ENCODE data around the gene KLRC4. TPM values are rescaled to one million over a fixed set of nuclear protein-coding genes. Genes with fewer than 3 reads are reported as not detected.

Gene KLRC4
- total RNA-seq, 1 experiment from 2014 or later: not detected

DNA sequence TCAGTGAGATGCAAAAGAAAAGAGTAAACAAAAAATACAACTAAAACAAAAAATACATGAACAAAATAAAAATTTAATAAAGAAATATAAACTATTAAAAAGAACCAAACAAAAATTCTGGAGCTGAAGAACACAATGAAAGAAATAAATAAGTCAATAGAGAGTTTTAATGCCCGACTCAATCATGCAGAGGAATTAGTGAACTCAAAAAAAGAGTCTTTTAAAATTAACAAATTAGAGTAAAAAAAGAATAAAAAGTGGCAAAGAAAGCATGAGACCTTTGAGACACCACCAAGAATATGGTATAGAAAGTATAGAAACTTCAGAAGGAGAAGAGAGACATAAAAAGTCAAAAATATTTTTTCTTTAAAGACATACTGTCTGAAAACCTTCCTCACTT, 46.2 kb upstream of the KLRC4 start:
- Histone ChIP-seq H3K27me3 (replicated peaks; ENCODE audit: control insufficient read depth, insufficient read depth, low read length) (no peaks in the 10 kb centered on the region), H3K9me3 (peaks cover 20% of the 10 kb centered on the region), H3K36me3 (ENCODE audit: control insufficient read depth, insufficient read depth, low read length) (no peaks in the 10 kb centered on the region), H3K4me1 (no peaks in the 10 kb centered on the region), H3K4me3 (ENCODE audit: low read depth, low read length) (no peak overlapping the region)
- BruUV-seq (replicated peaks): no TSS peak
- no peak for DNase-seq
- Mint-ChIP-seq H3K27ac (ENCODE audit: unreplicated experiment) (no peak overlapping the region), H3K4me1 (ENCODE audit: low read depth, unreplicated experiment) (no peaks in the 10 kb centered on the region), H3K4me3 (ENCODE audit: unreplicated experiment) (no peak overlapping the region), H3K9me3 (ENCODE audit: unreplicated experiment) (peaks cover 36% of the 10 kb centered on the region), H3K36me3 (ENCODE audit: insufficient read depth, unreplicated experiment) (no peaks in the 10 kb centered on the region), H3K27me3 (ENCODE audit: insufficient read depth, unreplicated experiment) (no peaks in the 10 kb centered on the region)
- POLR2A ChIA-PET: no interaction called here
- intact Hi-C loops (cut with micrococcal nuclease; ENCODE audit: unreplicated experiment): no loop called here
- TF ChIP-seq CTCF (IDR thresholded peaks at IDR 0.05; ENCODE audit: insufficient read depth in 1 of 2, low read depth in 1 of 2, low read length in 1 of 2, severe bottlenecking in 1 of 2, unreplicated experiment in 1 of 2): no peak
- CTCF ChIA-PET: no interaction called here

GRCh38 chr12:10454531-10454930, 45.0 kb upstream of the KLRC4 start:
- Histone ChIP-seq H3K27me3 (replicated peaks; ENCODE audit: control insufficient read depth, insufficient read depth, low read length) (no peaks in the 10 kb centered on the region), H3K4me3 (ENCODE audit: low read depth, low read length) (no peak overlapping the region), H3K9me3 (peaks cover 20% of the 10 kb centered on the region), H3K36me3 (ENCODE audit: control insufficient read depth, insufficient read depth, low read length) (no peaks in the 10 kb centered on the region), H3K4me1 (no peaks in the 10 kb centered on the region)
- Mint-ChIP-seq H3K27me3 (ENCODE audit: insufficient read depth, unreplicated experiment) (no peaks in the 10 kb centered on the region), H3K4me3 (ENCODE audit: unreplicated experiment) (no peak overlapping the region), H3K36me3 (ENCODE audit: insufficient read depth, unreplicated experiment) (no peaks in the 10 kb centered on the region), H3K4me1 (ENCODE audit: low read depth, unreplicated experiment) (no peaks in the 10 kb centered on the region), H3K27ac (ENCODE audit: unreplicated experiment) (no peak overlapping the region), H3K9me3 (ENCODE audit: unreplicated experiment) (peaks cover 35% of the 10 kb centered on the region)
- intact Hi-C loops (cut with micrococcal nuclease; ENCODE audit: unreplicated experiment): no loop called here
- no peak for TF ChIP-seq CTCF (IDR thresholded peaks at IDR 0.05; ENCODE audit: insufficient read depth in 1 of 2, low read depth in 1 of 2, low read length in 1 of 2, severe bottlenecking in 1 of 2, unreplicated experiment in 1 of 2)
- ChIA-PET POLR2A (no interaction called here), CTCF (no interaction called here)
- DNase-seq: no peak
- BruUV-seq (replicated peaks): no TSS peak

- TF ChIP-seq CTCF (IDR thresholded peaks at IDR 0.05; ENCODE audit: insufficient read depth in 1 of 2, low read depth in 1 of 2, low read length in 1 of 2, severe bottlenecking in 1 of 2, unreplicated experiment in 1 of 2): no peak
- POLR2A ChIA-PET: no interaction called here
- no TSS peak for BruUV-seq (replicated peaks)
These were observed 43.6 kb upstream of the KLRC4 start, which contains the start of gene KLRC1 for GRCh38 chr12:10453156-10453555. KLRC1 (minus strand) TSS chr12:10453377; CDS start chr12:10451156, 2,221 bp downstream.

More at GRCh38 chr12:10453156-10453555, 43.6 kb upstream of the KLRC4 start, which contains the start of gene KLRC1:
- no peaks in the 10 kb centered on the region for H3K4me1 Mint-ChIP-seq (ENCODE audit: low read depth, unreplicated experiment)
- H3K27me3 Mint-ChIP-seq (ENCODE audit: insufficient read depth, unreplicated experiment): no peaks in the 10 kb centered on the region
- no peaks in the 10 kb centered on the region for H3K36me3 ChIP-seq (ENCODE audit: control insufficient read depth, insufficient read depth, low read length)
- no peaks in the 10 kb centered on the region for H3K36me3 Mint-ChIP-seq (ENCODE audit: insufficient read depth, unreplicated experiment)
- no peaks in the 10 kb centered on the region for H3K4me1 ChIP-seq
- no peak within 1 kb of the TSS for H3K4me3 ChIP-seq (ENCODE audit: low read depth, low read length)
- no peaks in the 10 kb centered on the region for H3K27me3 ChIP-seq (replicated peaks; ENCODE audit: control insufficient read depth, insufficient read depth, low read length)
- no peak for DNase-seq
- peaks cover 20% of the 10 kb centered on the region for H3K9me3 ChIP-seq
- intact Hi-C loops (cut with micrococcal nuclease; ENCODE audit: unreplicated experiment): no loop called here
- H3K9me3 Mint-ChIP-seq (ENCODE audit: unreplicated experiment): peaks cover 27% of the 10 kb centered on the region
- CTCF ChIA-PET: no interaction called here
- H3K4me3 Mint-ChIP-seq (ENCODE audit: unreplicated experiment): no peak within 1 kb of the TSS
- no peak within 1 kb of the TSS for H3K27ac Mint-ChIP-seq (ENCODE audit: unreplicated experiment)

Data from Caco-2 (cell line).